Endothelial cell of umbilical vein (primary cell): ENCODE results near the gene ACTL10. TPM values are rescaled to one million over a fixed set of nuclear protein-coding genes. Genes with fewer than 3 reads are reported as not detected.

Experiments
- BruUV-seq: library from RNA; stranded (reverse); fragments of 400-500 nt; replicated peaks from 2 replicates; lab custom pipeline; 2021; lab: Mats Ljungman, UMichigan
- CTCF ChIA-PET: fragments of 300-600, 350-600 bp; sonication (Branson Sonifier 250); formaldehyde crosslinking; loops from one replicate; lab custom pipeline; 2021; ENCODE audit warnings: antibody characterized with exemption, inconsistent platforms; lab: Charles Lee
- POLR2A ChIA-PET: fragments of 300-600, 350-600 bp; sonication (Branson Sonifier 250); formaldehyde crosslinking; loops from one replicate; lab custom pipeline; 2021; ENCODE audit warnings: antibody characterized with exemption, inconsistent platforms; lab: Charles Lee
- DNase-seq: peaks from one replicate; pipeline ENCODE4 v3.0.0-alpha.2; 2011; ENCODE audit warnings: low read depth, low spot score
- FAIRE-seq: peaks from 2 replicates; lab custom pipeline; 2011; peaks lifted over from hg19 to GRCh38; lab: Jason Lieb, UNC
- H2AFZ ChIP-seq: 2 replicates; pipeline ENCODE4 v1.6.0; 2012; ENCODE audit warnings: low read depth, low read length, control low read depth, inconsistent platforms
- H3K27ac ChIP-seq: 2 replicates; pipeline ENCODE4 v1.5.1; 2011; ENCODE audit warnings: low read depth, mild to moderate bottlenecking, control low read depth, low read length, moderate library complexity; ENCODE audit not compliant: insufficient read depth
- H3K27me3 ChIP-seq, 2 experiments: 2 replicates each; pipeline versions ENCODE4 v1.6.0 to v1.6.1; 2011; ENCODE audit warnings: low read length in 2 of 2, mixed read lengths in 1 of 2; ENCODE audit not compliant: control insufficient read depth in 2 of 2, insufficient read depth in 2 of 2
- H3K36me3 ChIP-seq, 2 experiments: 2 replicates in 1 of 2; 3 replicates in 1 of 2; pipeline ENCODE4 v1.5.1; 2011; ENCODE audit warnings: low read length in 2 of 2, mild to moderate bottlenecking in 1 of 2, moderate library complexity in 1 of 2; ENCODE audit not compliant: control insufficient read depth in 2 of 2, insufficient read depth in 2 of 2; ENCODE audit errors: extremely low read depth in 1 of 2
- H3K4me1 ChIP-seq: 3 replicates; pipeline ENCODE4 v1.5.1; 2011; ENCODE audit warnings: mild to moderate bottlenecking, low read length; ENCODE audit not compliant: control insufficient read depth, insufficient read depth; ENCODE audit errors: extremely low read depth
- H3K4me2 ChIP-seq: 2 replicates; pipeline ENCODE4 v1.6.1; 2011; ENCODE audit warnings: low read length, control low read depth, mixed read lengths; ENCODE audit not compliant: insufficient read depth
- H3K4me3 ChIP-seq, 3 experiments: fragments of 200-600 bp in 1 of 3; sonication (generic), shearing (Covaris generic) in 1 of 3; replicated peaks in 1 of 3; 2 replicates each; pipeline ENCODE4 v1.5.1; 2011 to 2016; ENCODE audit warnings: control low read depth in 3 of 3, low read length in 3 of 3, mild to moderate bottlenecking in 2 of 3, inconsistent platforms in 1 of 3, low read depth in 1 of 3, moderate library complexity in 1 of 3; ENCODE audit not compliant: insufficient read depth in 1 of 3
- H3K79me2 ChIP-seq: 2 replicates; pipeline ENCODE4 v1.6.0; 2012; ENCODE audit warnings: low read length, inconsistent platforms; ENCODE audit not compliant: control insufficient read depth, insufficient read depth
- H3K9ac ChIP-seq: replicated peaks from 2 replicates; pipeline ENCODE3; 2011; ENCODE audit warnings: low read length, control low read depth; ENCODE audit not compliant: insufficient read depth; ENCODE audit errors: extremely low read depth
- H3K9me1 ChIP-seq: replicated peaks from 3 replicates; pipeline ENCODE4 v1.6.0; 2011; ENCODE audit warnings: mild to moderate bottlenecking, low read length; ENCODE audit not compliant: control insufficient read depth, insufficient read depth; ENCODE audit errors: extremely low read depth
- H3K9me3 ChIP-seq: replicated peaks from 2 replicates; pipeline ENCODE4 v1.5.1; 2012; ENCODE audit warnings: low read length, inconsistent platforms; ENCODE audit not compliant: control insufficient read depth, insufficient read depth
- H4K20me1 ChIP-seq: replicated peaks from 2 replicates; pipeline ENCODE3; 2011; ENCODE audit warnings: mild to moderate bottlenecking, low read length; ENCODE audit not compliant: control insufficient read depth, insufficient read depth; ENCODE audit errors: extremely low read depth
- EZH2 ChIP-seq: IDR thresholded peaks from 2 replicates; pipeline ENCODE4 v1.6.1; 2012; ENCODE audit warnings: borderline replicate concordance, low read depth, mild to moderate bottlenecking, moderate library complexity, low read length, inconsistent platforms; ENCODE audit not compliant: severe bottlenecking
- FOS ChIP-seq: IDR thresholded peaks from 2 replicates; pipeline ENCODE4 v1.6.1; 2011; ENCODE audit warnings: mild to moderate bottlenecking, low read length, moderate library complexity, borderline replicate concordance; ENCODE audit not compliant: insufficient read depth
- GATA2 ChIP-seq: IDR thresholded peaks from 2 replicates; pipeline ENCODE4 v1.7.0; 2011; ENCODE audit warnings: low read depth, mild to moderate bottlenecking, moderate library complexity, mixed read lengths, low read length; ENCODE audit not compliant: insufficient read length, insufficient read depth
- JUN ChIP-seq: IDR thresholded peaks from 2 replicates; pipeline ENCODE4 v1.6.1; 2011; ENCODE audit warnings: borderline replicate concordance, low read depth; ENCODE audit not compliant: insufficient read length, insufficient read depth
- MYC ChIP-seq: IDR thresholded peaks from one replicate; pipeline ENCODE4 v1.6.1; 2011; ENCODE audit warnings: mild to moderate bottlenecking, low read depth, low read length
- POLR2A ChIP-seq: IDR thresholded peaks from 2 replicates; pipeline ENCODE4 v1.6.1; 2012; ENCODE audit warnings: low read depth, mild to moderate bottlenecking, control low read depth, low read length
- POLR2AphosphoS5 ChIP-seq: IDR thresholded peaks from 2 replicates; pipeline ENCODE4 v1.6.1; 2012; ENCODE audit warnings: low read depth, mild to moderate bottlenecking, control low read depth, low read length, moderate library complexity; ENCODE audit not compliant: insufficient read depth
- dilution Hi-C: fragments of 300-500 bp; cut with MboI; formaldehyde crosslinking; loops from one replicate; pipeline ENCODE4 v1.15.0; 2019; ENCODE audit warnings: low sequenced_read_pairs; ENCODE audit not compliant: extremely low pct_ligation_motif_present
- intact Hi-C: fragments of 100-400 bp; cut with micrococcal nuclease; formaldehyde crosslinking; loops from one replicate; pipeline ENCODE4 v1.10.0; 2022
- polyA plus RNA-seq, 4 experiments: library from polyadenylated mRNA; depleted of rRNA in 3 of 4; stranded (reverse) in 3 of 4; unstranded in 1 of 4; fragments of >200 nt; gene quantifications; 2 replicates each; pipeline versions ENCODE4 v1.2.1 to v1.2.3, GENCODE V29; 2011 to 2012; ENCODE audit warnings: missing spikeins in 1 of 4
- total RNA-seq: library from RNA; stranded (reverse); gene quantifications from 2 replicates; pipeline ENCODE4 v1.2.3, GENCODE V29; 2021
- TF ChIP-seq, protein P1 (sequence below): IDR thresholded peaks from 2 replicates; pipeline ENCODE4 v1.6.1; 2011; ENCODE audit not compliant: insufficient read depth, insufficient read length
- TF ChIP-seq, protein P2 (sequence below), 2 donors: IDR thresholded peaks; 1 replicate in 1 of 2; 2 replicates in 1 of 2; pipeline ENCODE4 v1.5.1; 2011; ENCODE audit warnings: low read length in 2 of 2, mild to moderate bottlenecking in 2 of 2, moderate library complexity in 2 of 2, control low read depth in 1 of 2, inconsistent platforms in 1 of 2, low read depth in 1 of 2; ENCODE audit not compliant: insufficient read depth in 1 of 2; ENCODE audit errors: extremely low read depth in 1 of 2

The ACTL10 gene
- total and polyA plus RNA-seq, 2 donors (not counting 3 experiments of a cell fraction or from before 2014, with no cell fraction given): 0.92 to 1.4 TPM

DNA sequence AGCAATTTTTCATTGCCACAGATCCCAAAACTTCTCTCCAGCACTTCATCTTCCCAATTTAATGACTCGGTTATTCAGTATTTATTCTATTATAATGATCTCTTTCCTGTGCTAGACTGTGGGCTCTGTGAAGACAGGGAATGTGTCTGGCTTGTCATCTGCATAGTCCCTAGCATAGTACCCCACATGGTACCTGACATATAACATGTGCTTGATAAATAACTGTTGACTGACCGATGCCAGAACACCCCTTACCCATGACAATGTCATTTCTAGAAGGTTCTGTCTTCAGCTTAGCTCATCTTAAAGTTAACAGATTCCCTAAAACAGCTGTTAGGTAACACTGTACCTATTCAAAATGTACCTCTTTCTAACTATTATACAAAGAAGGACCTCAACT is 49.8 kb downstream of the ACTL10 start:
- no TSS peak for BruUV-seq
- no peak for FAIRE-seq
- TF ChIP-seq, protein P1, sequence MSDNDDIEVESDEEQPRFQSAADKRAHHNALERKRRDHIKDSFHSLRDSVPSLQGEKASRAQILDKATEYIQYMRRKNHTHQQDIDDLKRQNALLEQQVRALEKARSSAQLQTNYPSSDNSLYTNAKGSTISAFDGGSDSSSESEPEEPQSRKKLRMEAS: no peak
- no peak for TF ChIP-seq FOS
- no peak for TF ChIP-seq EZH2
- TF ChIP-seq JUN: no peak
- TF ChIP-seq POLR2AphosphoS5: no peak
- no peak for TF ChIP-seq MYC
- TF ChIP-seq, protein P2, sequence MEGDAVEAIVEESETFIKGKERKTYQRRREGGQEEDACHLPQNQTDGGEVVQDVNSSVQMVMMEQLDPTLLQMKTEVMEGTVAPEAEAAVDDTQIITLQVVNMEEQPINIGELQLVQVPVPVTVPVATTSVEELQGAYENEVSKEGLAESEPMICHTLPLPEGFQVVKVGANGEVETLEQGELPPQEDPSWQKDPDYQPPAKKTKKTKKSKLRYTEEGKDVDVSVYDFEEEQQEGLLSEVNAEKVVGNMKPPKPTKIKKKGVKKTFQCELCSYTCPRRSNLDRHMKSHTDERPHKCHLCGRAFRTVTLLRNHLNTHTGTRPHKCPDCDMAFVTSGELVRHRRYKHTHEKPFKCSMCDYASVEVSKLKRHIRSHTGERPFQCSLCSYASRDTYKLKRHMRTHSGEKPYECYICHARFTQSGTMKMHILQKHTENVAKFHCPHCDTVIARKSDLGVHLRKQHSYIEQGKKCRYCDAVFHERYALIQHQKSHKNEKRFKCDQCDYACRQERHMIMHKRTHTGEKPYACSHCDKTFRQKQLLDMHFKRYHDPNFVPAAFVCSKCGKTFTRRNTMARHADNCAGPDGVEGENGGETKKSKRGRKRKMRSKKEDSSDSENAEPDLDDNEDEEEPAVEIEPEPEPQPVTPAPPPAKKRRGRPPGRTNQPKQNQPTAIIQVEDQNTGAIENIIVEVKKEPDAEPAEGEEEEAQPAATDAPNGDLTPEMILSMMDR (IDR thresholded peaks at IDR 0.05; ENCODE audit: extremely low read depth in 1 of 2, insufficient read depth in 1 of 2, low read depth in 1 of 2, low read length in 2 of 2): no peak
- no peak for TF ChIP-seq POLR2A
- no peak for TF ChIP-seq GATA2
- intact Hi-C loops (no loop called here), dilution Hi-C loops (no loop called here)
- DNase-seq: no peak
- Histone ChIP-seq H2AFZ (no peak overlapping the region), H4K20me1 (no peaks in the 10 kb centered on the region), H3K4me3 (no peak overlapping the region), H3K27me3 (no peaks in the 10 kb centered on the region), H3K9me3 (no peaks in the 10 kb centered on the region), H3K4me1 (peaks cover 2% of the 10 kb centered on the region), H3K4me2 (no peak overlapping the region), H3K9ac (no peak overlapping the region), H3K9me1 (no peaks in the 10 kb centered on the region), H3K36me3 (peaks cover 0 to 2% of the 10 kb centered on the region in 2 experiments), H3K27ac (no peak overlapping the region), H3K79me2 (no peaks in the 10 kb centered on the region)
- ChIA-PET POLR2A (no interaction called here), CTCF (no interaction called here)

Other genes with a start within 250 kb of the ACTL10 start
- 5.2 and 6.1 TPM in 2 replicates for gene SNTA1, start 223.2 kb upstream of the ACTL10 start, total RNA-seq
- 6.0 and 7.9 TPM in 2 replicates for gene SNTA1, start 223.2 kb upstream of the ACTL10 start, polyA plus RNA-seq
- 9.9 and 10.7 TPM in 2 replicates for gene CBFA2T2, start 176.8 kb upstream of the ACTL10 start, total RNA-seq
- gene CBFA2T2, start 176.8 kb upstream of the ACTL10 start, polyA plus RNA-seq: 12.1 and 14.2 TPM in 2 replicates
- gene C20orf144, start 4.6 kb upstream of the ACTL10 start, total RNA-seq: not detected in 2 replicates
- gene C20orf144, start 4.6 kb upstream of the ACTL10 start, polyA plus RNA-seq: 0.05 TPM in 1 of 2 replicates, not detected in the other
- gene NECAB3, start 7.5 kb downstream of the ACTL10 start, total RNA-seq: 18.1 and 20.2 TPM in 2 replicates
- gene NECAB3, start 7.5 kb downstream of the ACTL10 start, polyA plus RNA-seq: 22.4 and 34.2 TPM in 2 replicates
- 27.0 and 29.6 TPM in 2 replicates for gene E2F1, start 19.4 kb downstream of the ACTL10 start, total RNA-seq
- 20.7 and 22.3 TPM in 2 replicates for gene E2F1, start 19.4 kb downstream of the ACTL10 start, polyA plus RNA-seq
- 6.9 and 8.1 TPM in 2 replicates for gene PXMP4, start 53.4 kb downstream of the ACTL10 start, total RNA-seq
- 8.0 and 8.5 TPM in 2 replicates for gene PXMP4, start 53.4 kb downstream of the ACTL10 start, polyA plus RNA-seq
- gene ZNF341, start 65.1 kb downstream of the ACTL10 start, total RNA-seq: 3.9 and 4.9 TPM in 2 replicates
- 4.9 and 5.5 TPM in 2 replicates for gene ZNF341, start 65.1 kb downstream of the ACTL10 start, polyA plus RNA-seq
- 105 and 112 TPM in 2 replicates for gene CHMP4B, start 144.4 kb downstream of the ACTL10 start, total RNA-seq
- gene CHMP4B, start 144.4 kb downstream of the ACTL10 start, polyA plus RNA-seq: 54.5 and 64.7 TPM in 2 replicates